ENCODE measurements around the gene ABTB2. TPM values are rescaled to one million over a fixed set of nuclear protein-coding genes. Genes with fewer than 3 reads are reported as not detected.

The ABTB2 gene
- total and polyA plus RNA-seq, 2 experiments from 2014 or later, result 2.6 to 12.1 TPM

DNA sequence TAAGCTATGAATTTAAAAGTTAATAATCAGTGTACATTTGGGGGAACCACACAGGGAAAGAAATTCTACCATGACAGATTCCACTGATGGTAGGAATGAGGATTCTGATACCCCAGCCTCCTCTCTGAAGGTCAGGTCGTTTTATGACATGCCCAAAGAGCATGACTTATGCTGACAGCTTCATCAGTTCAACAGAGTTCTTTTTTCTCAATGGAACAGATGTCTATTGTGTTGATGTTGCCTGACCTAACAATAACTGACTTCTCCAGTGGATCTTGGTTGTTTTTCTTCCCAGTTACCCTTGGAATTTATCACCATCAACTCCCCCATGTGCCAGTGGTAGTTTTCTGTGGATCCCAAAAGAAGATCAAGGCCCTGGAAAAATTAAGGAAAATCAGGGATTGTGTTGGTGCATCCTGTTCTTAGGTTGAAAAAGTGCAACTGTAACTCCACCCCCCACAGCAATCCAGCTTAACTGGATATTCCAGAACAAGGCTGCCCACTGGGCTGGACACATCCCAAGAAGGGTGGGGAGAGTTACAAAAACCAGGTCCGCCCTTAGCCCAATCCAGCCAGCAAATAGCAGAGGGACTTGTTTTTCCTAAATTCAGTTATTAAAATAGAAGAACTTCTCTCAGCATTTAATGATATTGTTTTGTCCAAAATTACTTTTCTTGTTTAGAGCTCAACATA, 49.5 kb upstream of the ABTB2 start (continued):
- TF ChIP-seq REST (IDR thresholded peaks at IDR 0.05; ENCODE audit: unreplicated experiment) (no peak), EZH2 (IDR thresholded peaks at IDR 0.05; ENCODE audit: low read depth, unreplicated experiment) (no peak), ZNF114 (CRISPR knock-in tag; IDR thresholded peaks at IDR 0.05) (no peak), NANOG (IDR thresholded peaks at IDR 0.05; ENCODE audit: borderline replicate concordance) (no peak), ZNF331 (CRISPR knock-in tag; IDR thresholded peaks at IDR 0.05; ENCODE audit: low read depth) (no peak), CREB1 (CRISPR knock-in tag; IDR thresholded peaks at IDR 0.05; ENCODE audit: low read depth) (no peak), ETS1 (IDR thresholded peaks at IDR 0.05) (no peak), CTCF (conservative IDR thresholded peaks at IDR 0.05; ENCODE audit: low read depth in 2 of 2) (no peak), STAT1 (IDR thresholded peaks at IDR 0.05; ENCODE audit: unreplicated experiment) (no peak), JUNB (IDR thresholded peaks at IDR 0.05; ENCODE audit: unreplicated experiment) (no peak), EZH2phosphoT487 (IDR thresholded peaks at IDR 0.05; ENCODE audit: unreplicated experiment) (no peak)

DNA sequence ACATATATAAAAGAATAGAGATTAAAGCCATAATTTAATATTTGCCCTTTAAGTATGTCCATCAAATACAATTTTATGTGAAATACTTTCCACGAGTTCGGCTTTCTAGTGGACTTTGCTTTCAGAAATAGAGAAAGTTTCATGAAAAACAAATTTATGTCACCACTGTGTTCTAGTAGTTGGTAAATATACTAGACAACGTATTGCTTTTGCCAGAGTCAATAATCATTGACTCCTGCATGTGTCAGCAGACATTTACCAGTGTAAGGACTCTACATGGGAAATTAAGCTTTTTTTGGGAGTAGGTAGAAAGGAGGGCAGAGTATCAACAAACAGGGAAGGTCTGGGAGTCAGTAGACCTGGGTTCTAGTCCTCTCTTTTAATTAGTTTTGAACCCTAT, 48.6 kb upstream of the ABTB2 start:
- no peaks in the 10 kb centered on the region for H3K4me1 Mint-ChIP-seq
- Histone ChIP-seq H3K4me1 (ENCODE audit: insufficient read depth) (no peaks in the 10 kb centered on the region), H3K4me2 (no peak overlapping the region), H2AFZ (no peak overlapping the region), H3F3A (replicated peaks; ENCODE audit: low read depth) (no peaks in the 10 kb centered on the region), H3K36me3 (ENCODE audit: insufficient read depth) (no peaks in the 10 kb centered on the region), H3K27me3 (ENCODE audit: insufficient read depth) (no peaks in the 10 kb centered on the region), H3K4me3 (no peak overlapping the region), H4K20me1 (replicated peaks; ENCODE audit: insufficient read depth) (no peaks in the 10 kb centered on the region), H3K79me2 (replicated peaks; ENCODE audit: insufficient read depth) (no peaks in the 10 kb centered on the region), H3K27ac (ENCODE audit: low read depth) (no peak overlapping the region), H3K9me2 (ENCODE audit: insufficient read depth) (peaks cover 5% of the 10 kb centered on the region; the same call in 1 of the 2 replicates)
- no peak overlapping the region for H3K4me3 Mint-ChIP-seq
- ATAC-seq (no peak), DNase-seq (ENCODE audit: low spot score) (no peak)
- no peak overlapping the region for H3K27ac Mint-ChIP-seq
- no peaks in the 10 kb centered on the region for H3K9me3 Mint-ChIP-seq
- H3K36me3 Mint-ChIP-seq (ENCODE audit: low read depth), result no peaks in the 10 kb centered on the region
- no peaks in the 10 kb centered on the region for H3K27me3 Mint-ChIP-seq (ENCODE audit: insufficient read depth, low read depth, poor library complexity)
- TF ChIP-seq ZNF462 (CRISPR knock-in tag; IDR thresholded peaks at IDR 0.05) (no peak), ZNF114 (CRISPR knock-in tag; IDR thresholded peaks at IDR 0.05) (no peak)

Data from GM23338 (cell line).